GM21526 (cell line): ENCODE results near the gene CHMP4B.

Experiments used
- ATAC-seq: cut with Tn5 transposase; IDR thresholded peaks from one replicate; pipeline ENCODE4 v1.9.1; 2021; ENCODE audit warnings: moderate library complexity; ENCODE audit not compliant: unreplicated experiment, low FRiP score

Gene CHMP4B

DNA sequence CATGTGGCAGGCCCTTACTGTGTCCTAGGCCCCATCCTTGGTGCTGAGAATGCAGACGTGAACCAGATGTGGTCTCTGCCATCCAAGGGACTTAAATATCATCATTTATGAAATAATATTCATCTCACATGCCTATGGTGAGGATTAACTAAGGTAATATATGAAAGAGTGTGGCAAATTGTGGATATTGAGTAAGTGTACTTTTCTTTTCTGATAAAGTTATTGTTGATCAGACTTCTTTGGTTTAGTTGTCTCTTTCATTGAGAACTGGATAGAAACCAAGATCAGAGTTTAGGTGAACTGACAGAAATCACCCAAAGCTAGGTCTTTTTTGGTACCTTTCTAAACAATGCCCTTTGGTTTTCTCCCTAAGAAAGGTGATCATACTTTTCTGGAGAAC, 5.0 kb downstream of the CHMP4B start:
- ATAC-seq, result no peak

DNA sequence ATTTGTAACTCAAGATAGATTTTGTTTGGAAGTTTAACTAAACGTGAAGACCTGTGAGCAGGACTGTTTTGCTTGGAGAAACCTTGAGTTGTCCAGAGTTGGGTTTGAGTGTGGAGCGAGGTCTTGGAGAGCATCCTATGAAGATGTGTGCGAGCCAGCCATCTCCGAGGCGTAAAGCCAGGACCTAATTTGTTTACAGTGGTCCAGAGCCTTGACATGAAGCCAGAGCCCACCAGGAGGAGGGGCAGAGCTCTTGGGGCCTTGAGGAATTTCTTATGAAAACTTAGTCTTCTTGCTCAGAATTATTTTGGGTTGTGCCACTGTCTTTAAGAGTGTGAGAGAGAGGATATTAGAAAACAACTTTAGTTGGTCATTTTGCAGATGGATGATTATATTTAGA, 6.3 kb downstream of the CHMP4B start:
- ATAC-seq, result no peak

DNA sequence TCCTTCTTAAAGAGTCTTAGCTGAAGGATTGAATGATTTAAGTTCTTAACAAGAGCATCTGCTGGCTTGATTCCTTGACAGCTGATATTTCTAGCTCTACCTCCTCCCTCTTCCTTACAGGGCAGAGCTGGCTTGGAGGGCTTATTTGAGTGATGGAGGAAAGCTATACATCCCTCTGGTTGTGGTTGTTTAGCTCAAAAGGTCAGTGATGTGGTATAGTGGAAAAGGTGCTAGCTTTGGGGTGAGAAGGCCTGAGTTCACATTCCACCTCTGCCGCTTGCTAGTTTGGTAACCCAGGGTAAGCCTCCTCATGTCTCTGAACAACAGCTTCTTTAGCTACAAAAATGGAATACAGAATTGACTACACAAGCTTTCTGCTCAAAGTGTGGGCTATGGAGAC, 8.3 kb downstream of the CHMP4B start:
- no peak for ATAC-seq

DNA sequence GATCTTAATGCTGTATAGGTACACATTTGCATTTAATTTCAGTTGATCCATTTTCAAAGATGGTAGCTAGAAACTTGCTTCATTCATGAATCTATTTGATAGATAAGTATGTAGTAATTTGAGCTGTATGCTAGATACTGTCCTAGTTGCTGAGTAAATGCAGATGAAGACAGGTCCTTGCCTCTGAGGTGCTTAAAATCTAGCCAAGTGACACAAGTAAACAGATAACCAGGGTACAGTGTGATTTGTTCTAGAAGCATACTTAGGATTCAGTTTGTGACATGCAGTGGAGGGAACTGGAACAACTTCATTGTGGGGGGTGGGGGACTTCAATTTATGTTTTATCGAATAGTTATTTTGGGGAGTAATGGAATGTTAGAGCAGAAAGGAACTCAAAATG, 9.2 kb downstream of the CHMP4B start:
- no peak for ATAC-seq

DNA sequence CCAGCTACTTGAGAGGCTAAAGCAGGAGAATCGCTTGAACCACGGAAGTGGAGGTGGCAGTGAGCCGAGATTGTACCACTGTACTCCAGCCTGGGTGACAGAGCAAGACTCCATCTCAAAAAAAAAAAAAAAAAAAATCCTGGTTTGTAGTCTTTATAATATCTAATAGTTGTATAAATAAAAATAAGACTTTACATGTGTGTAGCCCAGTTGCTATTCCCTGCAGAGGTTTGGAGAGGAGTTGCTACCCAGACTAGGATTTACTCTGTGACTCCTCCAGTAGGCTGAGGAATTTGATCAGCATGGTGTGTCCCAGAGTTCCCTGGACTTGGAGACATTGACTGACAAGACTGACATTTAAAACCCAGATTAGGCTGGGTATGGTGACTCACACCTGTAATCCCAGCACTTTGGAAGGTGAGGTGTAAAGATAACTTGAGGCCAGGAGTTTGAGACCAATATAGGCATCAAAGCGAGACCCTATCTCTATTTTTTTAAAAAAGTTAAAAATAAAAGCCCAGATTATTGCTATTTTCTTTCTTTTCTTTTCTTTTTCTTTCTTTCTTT, 10.2 kb downstream of the CHMP4B start:
- no peak for ATAC-seq

DNA sequence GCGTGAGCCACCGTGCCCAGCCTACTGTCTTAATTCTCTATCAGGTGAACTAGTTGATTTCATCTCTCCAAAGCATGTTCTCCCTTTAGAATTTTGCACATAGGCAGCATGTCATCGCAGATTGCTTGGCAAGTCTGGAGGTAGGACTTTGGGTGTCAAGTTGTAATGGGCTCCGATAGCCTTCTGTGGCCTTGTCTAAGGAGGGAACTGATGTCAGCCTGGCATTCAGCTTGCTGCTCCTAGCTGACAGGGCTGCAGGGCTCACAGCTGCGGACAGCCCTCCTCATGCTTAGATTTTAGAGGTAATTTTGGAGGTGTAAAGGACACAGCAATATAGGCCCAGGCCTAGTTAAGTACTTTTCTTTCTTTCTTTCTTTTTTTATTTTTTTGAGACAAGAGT, 11.3 kb downstream of the CHMP4B start:
- no peak for ATAC-seq

DNA sequence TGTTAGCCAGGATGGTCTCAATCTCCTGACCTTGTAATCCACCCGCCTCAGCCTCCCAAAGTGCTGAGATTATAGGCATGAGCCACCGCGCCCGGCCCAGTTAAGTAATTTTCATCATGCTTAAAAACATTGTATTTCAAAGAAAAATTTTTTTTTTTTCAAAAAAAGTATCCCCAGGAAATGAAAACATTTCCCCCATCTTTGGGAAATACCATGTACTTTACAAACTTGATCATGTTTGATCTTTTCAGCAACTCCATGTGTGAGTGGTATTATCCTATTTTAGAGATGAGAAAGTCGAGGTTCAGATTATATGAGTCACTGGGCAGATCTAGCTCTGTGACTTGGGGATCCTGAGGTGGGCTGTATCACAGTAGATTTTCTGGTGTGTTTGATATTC, 11.8 kb downstream of the CHMP4B start:
- ATAC-seq, result no peak

GRCh38 chr20:33824852-33825251, 13.7 kb downstream of the CHMP4B start:
- ATAC-seq, result no peak

DNA sequence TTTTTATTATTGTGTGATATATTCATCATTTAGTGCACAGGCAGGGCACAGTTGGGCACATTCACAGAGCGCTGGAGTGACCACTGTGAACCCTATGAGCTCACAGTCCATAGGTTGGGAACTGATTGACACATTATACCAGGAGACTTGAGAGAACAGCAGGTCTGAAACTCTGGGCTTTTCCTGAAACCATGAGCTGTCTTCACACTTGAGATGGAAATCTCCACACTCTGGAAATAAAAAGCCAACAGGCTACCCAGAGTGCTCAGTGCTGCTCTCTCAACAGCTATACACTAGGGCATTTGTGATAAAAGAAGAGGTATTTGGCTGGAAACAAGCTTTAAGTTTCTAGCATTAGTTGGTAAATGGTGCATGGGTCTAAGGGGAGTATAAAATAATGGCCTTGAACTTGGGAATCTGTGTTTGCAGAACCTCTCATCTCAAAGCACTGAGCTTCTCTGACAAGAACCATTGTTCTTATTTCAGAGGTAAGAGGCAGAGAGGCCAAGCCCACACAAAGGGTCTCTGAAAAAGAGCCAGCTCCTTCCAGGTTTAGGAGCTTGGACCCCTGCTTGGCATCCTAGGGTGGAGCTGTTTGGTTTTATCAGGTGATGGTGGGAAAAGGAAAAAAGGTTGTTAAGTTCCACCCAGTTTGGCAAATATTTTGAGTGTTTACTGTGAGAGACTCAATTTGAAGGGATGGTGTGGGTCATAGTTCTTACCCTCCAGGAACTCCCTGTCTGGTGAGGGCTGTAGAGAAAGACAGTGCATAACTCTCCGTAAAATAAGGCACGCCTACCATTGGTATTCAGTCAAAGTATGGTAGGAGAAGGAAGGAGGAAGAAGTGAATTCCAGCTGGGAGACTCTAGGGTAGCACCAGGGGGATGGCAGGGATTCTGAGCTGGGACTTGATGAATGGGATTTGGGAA, 14.5 kb downstream of the CHMP4B start:
- no peak for ATAC-seq

DNA sequence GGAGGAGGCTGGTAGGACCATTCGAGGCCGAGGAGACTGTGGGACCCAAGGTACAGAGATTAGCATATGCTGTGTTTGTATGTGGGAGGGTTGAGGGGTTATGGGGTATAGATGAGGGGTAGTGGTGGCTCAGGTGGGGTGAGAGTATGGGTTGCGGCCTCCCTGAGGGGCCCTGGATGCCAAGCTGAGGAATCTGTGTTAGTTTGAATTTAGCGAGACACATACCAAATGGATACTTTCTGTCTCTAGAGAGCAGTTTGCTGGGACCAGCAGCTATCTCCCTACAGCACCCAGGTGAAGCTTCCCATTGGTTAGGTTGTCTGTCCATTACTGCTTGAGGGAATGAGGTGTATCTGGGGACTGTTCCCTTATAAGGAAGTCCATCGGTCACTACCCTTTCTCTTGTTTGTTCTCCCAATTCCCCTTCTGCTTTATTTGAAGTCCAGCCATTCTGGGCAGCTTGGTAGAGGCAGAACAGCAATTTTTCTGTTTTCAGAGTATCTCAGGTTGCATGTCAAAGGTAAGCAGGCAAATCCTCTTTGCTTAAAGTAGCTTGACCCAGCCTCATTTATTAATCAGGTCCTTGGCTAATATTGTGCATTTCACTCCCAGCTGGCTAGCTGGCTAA, 15.2 kb downstream of the CHMP4B start:
- ATAC-seq, result no peak

GRCh38 chr20:33827109-33827508, 16.0 kb downstream of the CHMP4B start:
- ATAC-seq, result no peak

GRCh38 chr20:33827634-33828325, 16.6 kb downstream of the CHMP4B start:
- no peak for ATAC-seq

DNA sequence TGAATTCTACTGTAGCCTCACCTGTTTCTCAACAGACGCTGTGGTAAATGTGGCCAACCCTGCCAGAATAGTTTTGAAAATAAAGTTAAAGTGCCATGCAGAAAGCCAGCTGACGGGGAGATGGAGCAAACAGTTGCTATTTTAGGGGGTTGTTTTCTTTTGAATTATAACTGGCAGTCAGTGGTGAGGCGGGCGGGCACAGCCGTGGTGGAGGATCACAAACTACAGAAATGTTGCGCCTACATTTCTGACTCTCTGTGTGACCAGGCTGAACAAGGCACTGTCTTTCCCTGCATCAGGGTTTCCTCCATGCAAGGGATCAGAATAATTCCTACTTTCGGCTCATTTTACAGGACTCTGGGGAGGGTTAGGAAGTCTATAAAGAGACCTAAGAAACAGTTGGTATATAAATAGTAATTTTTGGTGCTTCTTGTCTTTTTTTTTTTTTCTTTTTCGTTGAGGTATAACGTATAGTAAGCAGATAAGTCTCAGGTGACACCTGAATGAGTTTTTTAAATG, 17.2 kb downstream of the CHMP4B start:
- no peak for ATAC-seq

DNA sequence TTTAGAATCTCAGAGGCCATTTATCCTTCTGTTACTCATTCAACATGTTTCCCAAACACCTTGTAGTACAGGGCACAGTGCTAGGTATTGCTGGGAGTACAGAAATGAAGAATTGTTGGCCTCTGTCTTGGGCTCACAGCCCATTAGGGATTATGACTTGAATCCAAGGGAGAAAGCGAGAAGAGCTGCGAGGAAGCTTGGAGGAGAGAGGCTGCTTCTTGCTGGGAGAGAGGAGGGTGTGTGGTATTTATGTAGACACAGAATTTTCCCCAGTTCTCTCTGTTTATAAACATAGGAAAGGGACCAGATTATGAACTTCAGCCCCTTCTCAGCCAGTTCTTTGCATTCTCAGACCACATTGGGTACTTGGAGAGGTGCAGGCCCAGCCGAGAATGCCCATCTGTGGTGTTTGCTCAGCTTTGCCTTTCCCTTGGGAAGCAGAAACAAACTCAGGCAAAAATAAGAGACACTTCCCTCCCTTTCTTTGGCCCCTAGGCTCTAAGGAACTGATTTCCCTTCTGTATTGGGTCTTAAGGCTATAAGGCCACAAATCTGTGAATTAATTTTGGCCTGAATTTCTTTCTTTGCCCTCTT, 17.9 kb downstream of the CHMP4B start:
- no peak for ATAC-seq

DNA sequence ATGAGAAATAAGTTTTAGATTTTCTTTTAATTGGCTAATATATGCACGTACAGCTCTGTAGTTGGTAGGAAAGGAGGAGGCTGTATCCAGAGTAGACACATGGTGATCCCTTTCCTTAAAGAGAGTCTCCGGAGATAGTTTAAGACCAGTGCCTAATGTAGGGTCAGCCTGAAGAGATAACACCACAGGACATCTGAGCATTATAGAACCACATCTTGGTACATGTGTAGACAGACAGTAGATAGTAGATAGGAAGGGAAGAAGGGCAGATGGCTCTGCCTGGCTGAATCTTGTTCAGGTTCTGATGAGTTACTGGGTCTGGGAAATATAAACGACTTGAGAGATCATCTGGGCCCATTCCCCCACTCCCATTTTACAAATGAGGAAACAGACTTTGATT, 18.5 kb downstream of the CHMP4B start:
- ATAC-seq, result no peak

DNA sequence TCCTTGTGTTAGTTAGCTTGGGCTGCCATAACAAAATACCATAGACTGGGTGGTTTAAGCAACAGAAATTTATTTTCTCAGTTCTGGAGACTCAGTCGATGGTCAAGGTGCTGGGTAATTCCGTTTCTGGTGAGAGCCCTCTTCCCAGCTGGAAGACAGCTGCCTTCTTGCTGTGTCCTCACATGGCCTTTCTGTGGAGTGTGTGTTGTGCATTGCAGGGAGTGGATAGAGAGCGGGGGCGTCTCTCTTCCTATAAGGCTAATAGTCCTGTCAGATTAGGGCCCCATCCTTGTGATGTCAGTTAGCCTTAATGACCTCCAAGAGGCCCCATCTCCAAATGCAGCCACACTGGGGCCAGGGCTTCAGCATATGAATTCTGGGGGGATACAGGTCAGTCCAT, 19.2 kb downstream of the CHMP4B start:
- ATAC-seq, result no peak

DNA sequence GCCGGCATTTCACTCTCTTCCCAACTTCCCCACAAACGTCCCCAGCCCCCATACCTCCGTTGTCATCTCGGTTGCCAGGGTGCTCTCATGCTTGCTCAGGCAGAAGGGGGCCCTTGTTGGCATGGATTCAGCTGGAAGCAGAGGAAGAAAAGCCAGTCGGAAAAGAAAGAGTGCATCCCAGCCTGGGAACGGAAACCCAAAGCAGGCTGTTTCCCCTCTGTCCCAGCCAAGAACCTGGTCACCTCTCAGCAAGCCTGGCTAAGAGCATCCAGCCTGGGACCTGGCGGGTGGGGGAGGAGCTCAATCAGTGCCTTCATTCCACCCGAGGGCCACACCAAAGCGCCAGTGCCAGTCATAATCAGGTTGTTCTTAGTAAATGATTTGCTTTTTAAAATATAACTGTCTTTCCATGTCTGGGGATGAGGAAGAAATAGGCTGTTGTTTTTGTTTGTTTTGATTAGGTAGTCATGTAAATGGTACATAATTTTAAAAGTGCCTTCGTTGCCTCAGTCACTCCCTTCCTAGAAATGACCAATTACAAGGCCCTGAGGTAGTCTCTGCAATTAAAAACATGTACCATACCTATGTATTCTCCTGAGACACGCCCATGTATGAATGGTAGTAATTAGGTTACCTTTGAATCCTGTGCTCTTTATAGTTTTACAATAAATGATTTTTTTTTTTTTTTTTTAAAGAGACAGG, 21.1 kb downstream of the CHMP4B start:
- no peak for ATAC-seq

DNA sequence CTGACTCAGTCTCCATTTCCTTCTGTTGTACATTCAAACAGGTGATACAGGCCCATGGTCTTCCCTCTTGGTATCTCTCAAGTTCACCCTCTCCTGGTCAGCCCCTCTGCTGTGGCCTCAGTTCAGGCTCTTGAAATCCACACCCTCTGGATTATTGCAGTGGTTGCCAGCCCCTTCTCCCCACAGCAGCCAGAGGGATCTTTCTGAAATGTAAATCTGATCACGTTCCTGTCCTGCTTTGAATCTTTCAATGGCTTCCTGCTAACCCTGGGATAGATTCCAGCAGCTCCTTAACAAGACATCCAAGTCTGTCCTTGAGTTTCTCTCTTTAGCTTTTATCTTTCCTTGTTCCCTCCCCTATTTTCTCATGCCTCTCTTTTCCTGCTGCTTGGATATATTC, 22.2 kb downstream of the CHMP4B start:
- no peak for ATAC-seq

DNA sequence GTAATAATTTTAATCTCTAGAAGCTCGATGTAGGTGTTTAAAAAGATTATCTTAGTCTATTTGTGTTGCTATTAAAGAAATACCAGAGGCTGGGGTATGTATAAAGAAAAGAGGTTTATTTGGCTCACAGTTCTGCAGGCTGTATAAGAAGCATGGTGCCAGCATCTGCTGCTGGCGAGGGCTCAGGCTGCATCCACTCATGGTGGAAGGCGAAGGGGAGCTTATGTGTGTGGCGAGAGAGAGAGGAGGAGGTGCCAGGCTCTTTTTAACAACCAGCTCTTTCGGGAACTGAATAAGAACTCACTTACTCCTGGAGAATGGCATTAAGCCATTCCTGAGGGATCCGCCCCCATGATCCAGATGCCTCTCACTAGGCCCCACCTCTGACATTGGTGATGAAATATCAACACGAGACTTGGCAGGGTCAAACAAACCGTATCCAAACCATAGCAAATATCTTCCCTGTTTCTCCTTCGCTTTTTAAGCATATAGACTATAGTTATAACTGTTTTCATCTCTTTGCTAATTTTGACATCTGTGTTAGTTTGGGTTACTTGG, 24.5 kb downstream of the CHMP4B start:
- no peak for ATAC-seq

DNA sequence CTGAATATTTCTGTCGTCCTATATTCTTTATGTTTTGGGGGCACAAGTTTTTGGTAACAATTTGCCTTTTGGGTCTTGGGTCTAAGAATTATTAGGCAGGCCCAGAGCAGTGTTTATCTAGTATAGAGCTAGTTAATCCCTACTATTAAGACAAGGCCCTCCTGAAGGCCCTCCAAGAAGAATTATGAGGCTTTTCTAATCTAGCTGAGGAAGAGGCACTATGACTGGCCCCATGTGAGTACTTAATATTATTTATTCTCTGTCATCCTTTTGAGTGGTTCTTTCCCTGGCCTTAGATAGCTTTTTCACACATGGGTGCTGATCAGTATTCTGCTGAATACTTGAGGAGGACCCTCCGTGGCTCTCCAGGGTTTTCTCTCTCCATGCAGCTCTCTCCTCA, 25.1 kb downstream of the CHMP4B start:
- ATAC-seq, result no peak
